Activated CD8-positive, alpha-beta memory T cell treated with anti-CD3 and anti-CD28 coated beads for 48 hours (primary cell): ENCODE results near the gene MGST1.
"Not testable (repeated sequence)": the region's sequence is repeated elsewhere in the genome, so short reads cannot be mapped to it uniquely, and the experiment has no call there.

Experiments used
- DNase-seq, 3 experiments: peaks; one replicate each; pipeline ENCODE4 v3.0.0-alpha.2; 2020; ENCODE audit warnings: low read depth in 2 of 3, low spot score in 2 of 3

Gene MGST1

DNA sequence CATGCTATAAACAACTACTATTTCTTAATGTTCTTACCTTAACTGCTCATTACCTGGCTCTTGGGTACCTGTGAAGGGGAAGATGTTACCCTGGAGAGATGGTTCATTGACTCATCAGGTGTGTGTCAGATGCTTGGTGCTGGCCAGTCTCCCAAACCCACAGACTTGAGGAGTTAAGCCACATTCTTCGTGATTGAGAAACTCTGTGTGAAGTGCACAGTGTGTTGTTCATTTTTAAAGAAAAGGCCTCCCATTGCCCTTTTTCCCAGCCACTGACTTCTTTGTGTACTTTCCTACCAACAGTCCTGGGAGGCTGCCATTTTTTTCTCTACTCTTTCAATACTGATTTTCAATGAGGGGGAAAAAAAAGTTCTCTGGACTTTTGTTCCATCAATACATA, 3.2 kb downstream of the MGST1 start:
- no peak for DNase-seq

DNA sequence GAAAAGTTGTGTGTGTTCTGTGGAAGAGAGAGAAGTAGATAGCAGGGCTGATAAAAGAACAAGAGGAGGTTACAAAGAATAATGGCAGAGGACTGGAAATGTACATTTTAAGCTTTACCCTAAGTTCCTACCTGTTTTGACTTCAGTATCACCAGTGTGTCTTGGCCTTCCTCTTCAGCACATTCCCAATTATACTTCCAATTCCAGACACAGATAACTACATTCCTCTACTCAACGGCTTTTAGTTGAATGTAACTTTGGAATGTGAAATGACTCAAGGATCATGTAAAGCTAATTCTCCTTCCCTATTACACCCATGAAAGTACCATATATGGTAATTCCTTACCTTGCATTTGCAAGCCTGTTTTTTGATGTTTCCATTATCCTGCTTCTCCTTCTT, 5.0 kb downstream of the MGST1 start:
- DNase-seq, result no peak

DNA sequence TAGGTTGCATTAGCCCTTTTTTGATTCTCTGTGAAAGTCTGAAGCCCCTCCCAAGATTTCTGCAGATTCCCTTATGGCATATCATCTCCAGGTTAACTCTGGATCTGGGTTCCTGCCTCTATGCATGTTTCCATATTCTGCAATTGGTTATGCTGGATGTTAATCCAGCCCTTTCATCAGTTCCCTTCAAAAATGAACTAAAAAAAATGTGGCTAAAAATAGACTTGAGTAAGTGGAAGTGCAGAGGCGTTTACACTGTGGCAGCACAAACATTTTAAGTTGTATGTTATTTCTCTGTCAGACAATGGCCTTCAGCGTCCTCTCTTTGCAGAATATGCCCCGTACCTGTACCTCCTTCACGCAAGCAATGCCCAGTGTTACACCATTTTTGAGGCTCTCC, 11.4 kb downstream of the MGST1 start:
- DNase-seq, result no peak

DNA sequence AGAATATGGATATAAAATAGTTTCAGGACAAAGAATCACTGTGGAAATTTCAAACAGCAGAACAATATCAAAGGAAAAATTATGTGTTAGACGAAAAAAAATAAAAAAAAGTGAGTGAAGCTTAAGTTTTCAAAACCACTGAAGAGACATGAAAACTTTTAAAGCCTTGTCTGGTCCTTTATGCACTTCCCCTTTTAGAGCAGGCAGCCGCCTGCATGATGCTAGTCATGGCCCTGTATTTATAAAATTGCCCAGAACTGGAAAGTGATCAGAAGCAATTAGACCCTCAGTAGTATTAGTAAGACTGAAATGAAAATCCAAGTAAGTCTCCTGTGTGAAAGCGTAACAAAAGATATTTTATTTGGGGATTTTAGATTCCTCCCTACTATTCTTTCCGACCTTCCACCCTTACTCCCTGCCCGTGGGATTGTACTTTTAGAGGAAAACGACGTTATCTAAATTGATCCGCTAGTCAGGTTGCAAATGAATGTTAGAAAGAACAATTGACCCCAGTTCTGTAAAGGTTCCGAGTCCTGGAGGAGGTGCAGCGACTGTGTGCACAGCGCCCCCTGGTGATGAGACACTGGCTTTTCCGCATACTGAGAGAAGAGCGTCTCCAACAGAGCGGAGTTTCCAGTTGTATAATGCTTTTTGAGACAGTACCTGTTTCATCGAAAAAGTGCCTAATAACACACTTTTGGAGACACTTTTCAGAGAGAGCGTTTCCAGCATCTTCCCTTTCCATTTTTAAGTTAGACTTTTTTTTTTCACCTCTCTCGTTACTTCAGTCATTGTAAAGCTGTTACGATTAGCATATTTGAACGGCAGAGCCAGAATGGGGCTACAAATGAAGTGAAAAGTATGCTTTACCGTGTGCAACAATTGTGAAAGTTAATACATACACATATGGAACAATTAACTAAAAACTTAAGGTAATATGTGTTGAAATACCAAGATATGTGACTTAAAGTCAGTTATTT, 12.4 kb downstream of the MGST1 start:
- DNase-seq, result peak in 1 of 3 experiments; percentile 4

DNA sequence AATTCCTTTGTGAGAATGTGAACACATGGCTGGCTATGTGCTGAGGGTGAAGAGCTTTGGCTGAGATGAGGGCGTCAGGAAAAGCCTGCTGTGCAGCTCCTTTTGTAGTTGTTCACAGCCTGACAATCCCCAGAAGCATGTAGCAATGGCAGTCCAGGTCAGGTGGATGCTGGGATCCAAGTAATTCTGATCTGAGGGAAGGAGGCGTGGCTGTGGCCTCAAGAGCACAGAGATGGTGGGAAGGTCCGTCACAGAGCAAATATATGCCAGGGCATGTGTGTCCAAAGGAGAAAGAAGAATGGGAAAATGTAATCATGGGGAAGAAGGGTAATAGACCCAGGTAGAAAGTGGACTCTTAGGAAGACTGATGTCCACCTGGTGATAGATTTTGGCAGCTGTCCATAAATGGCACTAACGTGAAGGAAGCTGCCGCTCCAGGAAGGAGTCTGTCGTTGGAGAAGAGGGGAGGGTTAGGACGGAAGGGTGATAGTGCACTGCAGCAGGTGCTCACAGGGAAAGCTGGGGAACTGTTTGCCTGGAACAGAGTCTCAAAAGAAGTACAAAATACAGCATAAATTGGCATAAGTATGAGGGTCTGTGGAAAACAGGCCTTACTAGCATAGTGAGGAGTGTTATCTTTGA, 13.8 kb downstream of the MGST1 start:
- DNase-seq, result no peak

DNA sequence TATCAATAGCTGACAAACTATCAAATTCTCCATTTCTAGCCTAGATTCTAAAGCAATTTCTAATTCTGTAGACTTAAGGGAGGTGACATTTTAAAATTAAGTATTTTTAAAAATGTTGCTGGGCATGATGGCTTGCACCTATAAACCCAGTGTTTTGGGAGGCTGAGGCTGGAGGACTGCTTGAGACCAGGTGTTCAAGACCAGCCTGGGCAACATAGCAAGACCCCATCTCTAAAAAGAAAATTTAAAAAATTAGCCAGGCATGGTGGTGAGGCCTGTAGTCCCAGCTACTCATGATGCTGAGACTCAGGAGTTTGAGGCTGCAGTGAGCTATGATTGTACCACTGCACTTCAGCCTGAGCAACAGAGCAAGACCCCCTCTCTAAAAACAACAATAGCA, 15.1 kb downstream of the MGST1 start:
- DNase-seq, result no peak

DNA sequence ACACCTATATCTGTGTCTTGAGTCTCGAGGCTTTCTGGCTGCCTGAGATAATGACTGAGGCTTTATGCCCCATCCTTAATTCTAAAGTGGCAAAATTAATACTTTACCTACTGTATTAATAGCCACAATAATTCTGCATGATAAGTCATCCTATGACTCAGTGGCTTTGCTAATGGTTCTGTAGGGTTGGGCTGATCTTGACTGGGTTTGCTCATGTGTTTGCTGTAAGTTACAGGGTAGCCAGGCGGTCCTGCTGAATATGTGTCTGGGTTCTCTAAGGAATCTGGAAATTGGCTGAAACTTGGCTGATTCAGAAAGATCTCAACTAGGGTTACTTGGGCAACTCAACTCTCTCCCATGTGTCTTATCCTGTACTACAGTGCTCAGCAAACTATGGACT, 21.7 kb downstream of the MGST1 start:
- DNase-seq, result no peak

DNA sequence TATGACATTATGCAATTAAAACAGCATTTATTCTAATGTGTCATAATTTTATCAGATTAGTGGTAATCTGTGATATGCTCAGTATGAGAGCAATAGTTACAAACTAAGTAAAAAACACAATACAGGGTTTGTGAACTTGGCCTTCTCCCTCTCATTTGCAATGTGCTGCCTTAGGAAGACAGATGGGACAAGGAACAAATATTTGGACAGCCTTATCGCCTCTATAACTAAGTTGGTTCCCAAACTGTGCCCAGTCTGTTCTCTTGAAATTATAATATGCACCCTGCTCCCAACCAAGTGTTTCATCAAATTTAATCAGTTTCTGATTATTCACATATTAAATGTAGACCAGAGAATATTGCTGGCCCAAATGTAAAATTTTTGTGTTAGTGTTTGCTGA, 22.7 kb downstream of the MGST1 start:
- DNase-seq, result no peak

DNA sequence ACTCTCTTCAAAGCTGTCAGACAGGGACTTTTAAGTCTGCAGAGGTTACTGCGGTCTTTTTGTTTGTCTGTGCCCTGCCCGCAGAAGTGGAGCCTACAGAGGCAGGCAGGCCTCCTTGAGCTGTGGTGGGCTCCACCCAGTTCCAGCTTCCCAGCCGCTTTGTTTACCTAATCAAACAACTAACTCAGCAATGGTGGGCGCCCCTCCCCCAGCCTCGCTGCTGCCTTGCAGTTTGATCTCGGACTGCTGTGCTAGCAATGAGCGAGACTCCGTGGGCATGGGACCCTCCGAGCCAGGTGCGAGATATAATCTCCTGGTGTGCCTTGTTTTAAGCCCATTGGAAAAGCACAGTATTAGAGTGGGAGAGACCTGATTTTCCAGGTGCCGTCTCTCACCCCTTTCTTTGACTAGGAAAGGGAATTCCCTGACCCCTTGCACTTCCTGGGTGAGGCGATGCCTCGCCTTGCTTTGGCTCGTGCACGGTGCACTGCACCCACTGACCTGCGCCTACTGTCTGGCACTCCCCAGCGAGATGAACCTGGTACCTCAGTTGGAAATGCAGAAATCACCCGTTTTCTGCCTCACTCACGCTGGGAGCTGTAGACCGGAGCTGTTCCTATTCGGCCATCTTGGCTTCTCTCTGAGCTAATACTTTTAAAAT, 35.3 kb downstream of the MGST1 start:
- DNase-seq, result not testable (repeated sequence)

DNA sequence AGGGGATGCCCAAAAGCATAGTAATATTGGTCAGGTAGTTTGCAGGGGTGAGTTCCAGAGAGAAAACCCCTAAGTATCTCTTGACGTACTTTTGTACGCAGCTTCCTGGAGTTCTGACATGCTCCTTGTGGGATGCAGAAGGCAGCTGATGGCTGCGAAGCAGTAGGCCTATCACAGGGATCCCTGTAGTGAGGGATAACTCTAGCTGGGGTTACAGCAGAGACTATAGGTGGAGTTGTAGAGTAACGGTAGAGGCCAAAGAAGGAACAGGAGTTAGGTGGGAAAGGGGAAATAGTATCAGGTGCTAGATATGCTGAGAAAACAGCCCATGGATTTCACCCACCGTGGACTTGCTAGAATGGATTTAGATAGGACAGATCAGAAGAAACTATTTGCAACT, 37.3 kb downstream of the MGST1 start:
- DNase-seq, result no peak

DNA sequence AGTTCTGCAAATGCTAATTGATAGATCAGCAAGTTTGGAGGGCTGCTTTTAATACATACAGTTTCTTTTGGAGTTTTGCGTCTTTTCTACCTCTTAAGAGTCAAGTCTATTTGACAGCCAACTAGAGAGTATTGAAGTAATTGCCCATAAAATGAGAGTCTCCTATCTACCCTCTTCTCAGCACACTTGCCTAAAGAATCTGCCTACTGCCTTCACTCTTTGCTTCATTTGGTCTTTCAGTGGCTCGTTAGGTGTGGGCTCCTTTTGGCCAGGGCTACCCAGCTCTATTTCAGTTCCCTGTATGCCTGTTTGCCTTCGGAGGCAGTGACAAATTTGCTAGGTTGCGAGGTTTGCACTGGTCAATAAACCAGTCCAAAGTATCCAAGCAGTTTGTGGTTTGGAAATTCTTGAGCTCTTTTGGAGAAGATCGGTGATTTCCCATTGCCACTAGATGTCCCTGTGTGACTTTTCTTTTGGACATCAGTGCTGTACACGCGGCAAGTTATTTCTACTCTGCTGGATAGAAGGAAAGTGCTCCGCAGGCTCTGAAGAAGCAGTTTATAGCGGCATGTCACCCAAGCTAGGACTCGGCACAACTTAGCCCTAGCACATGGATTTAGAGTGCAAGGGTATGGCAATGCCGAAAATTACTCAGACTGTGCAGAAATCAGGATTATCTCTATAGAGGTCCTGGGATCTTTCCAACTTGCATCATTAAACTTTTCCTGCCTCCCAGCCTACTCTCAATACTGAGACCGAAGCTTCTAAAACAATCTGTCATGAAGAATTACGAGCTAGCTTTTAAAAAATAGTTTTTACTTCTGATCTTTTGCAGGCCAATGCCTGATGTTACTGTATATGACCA, 38.6 kb downstream of the MGST1 start:
- DNase-seq, result no peak

DNA sequence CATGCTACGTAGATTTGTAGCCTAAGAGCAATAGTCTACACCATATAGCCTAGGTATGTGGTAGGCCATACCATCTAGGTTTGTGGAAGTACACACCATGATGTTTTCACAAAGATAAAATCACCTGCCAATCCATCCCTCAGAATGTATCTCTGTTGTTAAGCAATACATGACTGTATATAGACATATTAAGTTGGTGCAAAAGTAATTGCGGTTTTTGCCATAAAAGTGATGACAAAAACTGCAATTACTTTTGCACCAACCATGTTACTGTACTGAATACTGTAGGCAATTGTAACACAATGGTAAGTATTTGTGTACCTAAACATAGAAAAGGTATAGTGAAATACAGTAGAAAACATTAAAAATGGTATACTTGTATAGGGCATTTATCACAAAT, 40.5 kb downstream of the MGST1 start:
- DNase-seq, result no peak

DNA sequence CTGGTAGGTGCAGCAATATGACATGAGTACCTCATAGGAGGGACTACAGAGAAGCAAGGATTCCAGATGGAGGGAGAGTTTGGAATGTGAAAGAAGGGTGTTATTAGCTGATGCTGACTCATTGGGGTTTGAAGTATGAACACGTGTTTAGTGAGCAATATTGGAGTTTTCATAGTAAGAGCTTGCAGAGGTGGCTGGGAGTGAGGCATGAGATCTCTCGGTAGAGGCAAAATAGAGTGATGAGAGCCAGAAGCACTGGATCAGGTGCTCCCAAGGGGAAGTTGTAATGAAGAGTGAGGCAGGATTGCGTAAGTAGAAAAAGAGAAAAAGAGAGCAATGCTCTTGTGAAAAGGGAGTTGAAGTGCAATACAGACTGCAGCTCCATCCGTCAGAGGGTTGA, 42.1 kb downstream of the MGST1 start:
- no peak for DNase-seq

DNA sequence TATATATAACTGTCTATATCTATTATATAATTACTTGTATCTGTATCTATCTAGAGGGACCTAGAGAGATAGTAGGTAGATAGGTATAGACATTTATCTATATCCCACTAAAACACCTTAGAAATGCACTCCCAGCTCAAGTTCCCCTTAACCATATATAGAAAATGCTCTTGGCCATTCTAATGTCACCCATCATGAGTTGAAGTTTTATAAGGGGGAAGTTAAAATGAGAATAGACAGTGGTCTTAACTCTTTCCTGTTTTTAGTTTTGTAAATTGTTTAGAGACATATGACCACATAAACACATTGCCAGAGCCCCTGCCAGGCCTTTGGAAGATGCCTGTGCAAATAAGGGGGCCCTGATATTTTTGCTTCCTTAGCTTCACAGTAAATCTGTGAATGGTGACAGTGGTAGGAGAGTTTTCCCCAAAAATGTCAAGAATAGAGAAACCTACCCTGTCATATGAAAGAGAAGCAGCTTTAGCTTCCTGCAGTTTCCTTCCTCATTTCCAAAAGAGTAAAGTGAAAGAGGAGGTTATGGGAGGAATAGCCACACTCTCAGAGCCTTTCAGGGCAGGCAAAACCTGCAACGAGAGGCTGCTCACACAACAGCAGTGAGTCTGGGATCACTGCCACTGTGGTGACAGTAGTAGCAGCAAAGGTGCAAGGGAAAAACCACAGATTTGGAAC, 45.5 kb downstream of the MGST1 start:
- DNase-seq, result no peak

DNA sequence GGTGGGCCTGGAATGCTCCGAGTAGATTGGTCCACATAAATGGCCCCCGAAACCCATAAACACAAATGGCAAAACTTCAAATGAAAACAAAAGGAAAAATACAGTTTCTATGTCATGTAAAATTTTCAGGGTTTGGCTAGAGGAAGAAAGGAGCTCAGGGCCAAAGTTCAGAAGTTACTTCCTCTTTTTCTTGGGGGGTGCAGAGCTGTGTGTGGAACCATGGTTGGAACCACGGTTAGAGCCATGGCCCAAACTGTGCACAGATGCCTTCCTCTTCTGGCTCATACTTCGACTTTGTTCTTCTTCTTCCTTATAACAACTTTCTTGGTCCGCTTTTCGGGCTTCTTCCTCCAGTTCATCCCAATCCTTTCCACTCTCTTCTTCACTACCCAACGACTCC, 51.7 kb downstream of the MGST1 start:
- DNase-seq, result no peak

DNA sequence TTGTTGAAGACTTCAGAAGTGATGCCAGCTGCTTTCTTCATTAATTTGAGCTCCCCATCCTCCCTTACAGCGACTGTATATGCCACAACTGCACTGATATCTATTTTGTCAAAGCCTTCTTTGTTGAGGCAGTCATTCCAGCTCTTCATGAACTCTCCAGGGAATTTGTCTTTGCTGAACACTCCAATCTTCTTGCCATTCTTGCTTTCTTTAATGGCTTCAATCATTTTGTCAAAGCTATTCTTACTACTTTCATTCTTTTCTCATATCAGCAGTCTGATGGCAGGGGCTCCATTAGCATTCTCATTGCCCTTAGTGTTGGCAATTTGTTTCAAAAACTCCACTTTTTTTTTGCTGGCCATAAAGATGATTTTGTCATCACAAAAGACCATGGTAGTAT, 54.4 kb downstream of the MGST1 start:
- not testable (repeated sequence) for DNase-seq

DNA sequence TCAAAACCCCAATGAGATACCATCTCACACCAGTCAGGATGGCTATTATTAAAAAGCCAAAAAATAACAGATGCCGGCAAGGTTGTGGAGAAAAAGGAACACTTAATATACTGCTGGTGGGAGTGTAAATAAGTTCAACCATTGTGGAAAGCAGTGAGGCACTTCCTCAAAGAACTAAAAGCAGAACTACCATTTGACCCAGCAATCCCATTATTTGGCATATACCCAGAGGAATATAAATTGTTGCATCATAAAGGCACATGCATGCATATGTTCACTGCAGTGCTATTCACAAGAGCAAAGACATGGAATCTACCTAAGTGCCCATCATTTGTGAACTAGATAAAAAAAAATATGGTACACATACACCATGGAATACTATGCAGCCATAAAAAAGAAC, 59.9 kb downstream of the MGST1 start:
- no peak for DNase-seq
